Ishikawa (cell line): ENCODE measurements around the gene SLC31A2.

ENCODE experiments used
- CEBPB ChIP-seq: IDR thresholded peaks from 2 replicates; pipeline ENCODE4 v1.6.1; 2012
- CREB1 ChIP-seq: IDR thresholded peaks from 2 replicates; pipeline ENCODE4 v1.6.1; 2012; ENCODE audit warnings: low read depth
- EGR1 ChIP-seq: IDR thresholded peaks from 2 replicates; pipeline ENCODE4 v1.6.1; 2012
- EP300 ChIP-seq: IDR thresholded peaks from 2 replicates; pipeline ENCODE4 v1.6.1; 2012; ENCODE audit warnings: borderline replicate concordance
- FOXM1 ChIP-seq: IDR thresholded peaks from 2 replicates; pipeline ENCODE4 v1.6.1; 2012; ENCODE audit warnings: low read depth, borderline replicate concordance
- MAX ChIP-seq: IDR thresholded peaks from 2 replicates; pipeline ENCODE4 v1.6.1; 2012
- NFIC ChIP-seq: IDR thresholded peaks from 2 replicates; pipeline ENCODE4 v1.6.1; 2012
- RAD21 ChIP-seq: IDR thresholded peaks from 2 replicates; pipeline ENCODE4 v1.6.1; 2012; ENCODE audit warnings: low read depth
- REST ChIP-seq: IDR thresholded peaks from 2 replicates; pipeline ENCODE4 v1.6.1; 2012; ENCODE audit warnings: low read depth, mild to moderate bottlenecking
- TAF1 ChIP-seq: IDR thresholded peaks from 2 replicates; pipeline ENCODE4 v1.6.1; 2012; ENCODE audit warnings: low read depth, mild to moderate bottlenecking
- TCF12 ChIP-seq: IDR thresholded peaks from 2 replicates; pipeline ENCODE4 v1.6.1; 2012; ENCODE audit warnings: low read depth
- TEAD4 ChIP-seq: IDR thresholded peaks from 2 replicates; pipeline ENCODE4 v1.6.1; 2012
- USF1 ChIP-seq: IDR thresholded peaks from 2 replicates; pipeline ENCODE4 v1.6.1; 2012
- YY1 ChIP-seq: IDR thresholded peaks from 2 replicates; pipeline ENCODE4 v1.6.1; 2012; ENCODE audit warnings: low read depth
- ZBTB7A ChIP-seq: IDR thresholded peaks from 2 replicates; pipeline ENCODE4 v1.6.1; 2012; ENCODE audit warnings: low read depth

The SLC31A2 gene

GRCh38 chr9:113155911-113156588, 5.2 kb downstream of the SLC31A2 start:
- TF ChIP-seq MAX (no peak), USF1 (no peak), EGR1 (no peak), TEAD4 (no peak), FOXM1 (no peak), ZBTB7A (no peak), REST (no peak), TCF12 (no peak), NFIC (no peak), TAF1 (no peak)

GRCh38 chr9:113156880-113157279, 6.1 kb downstream of the SLC31A2 start:
- TF ChIP-seq RAD21 (no peak), TCF12 (no peak), TAF1 (no peak), TEAD4 (no peak), CEBPB (no peak), EP300 (no peak), FOXM1 (no peak), USF1 (no peak), ZBTB7A (no peak), EGR1 (no peak), NFIC (no peak), MAX (no peak), YY1 (no peak), REST (no peak), CREB1 (no peak)

GRCh38 chr9:113158446-113158845, 7.6 kb downstream of the SLC31A2 start:
- TF ChIP-seq CREB1 (no peak), MAX (no peak), NFIC (no peak), EP300 (no peak), ZBTB7A (no peak), FOXM1 (no peak), TEAD4 (no peak), TCF12 (no peak), RAD21 (no peak), USF1 (no peak), TAF1 (no peak), CEBPB (no peak), REST (no peak), YY1 (no peak), EGR1 (no peak)

GRCh38 chr9:113160571-113160970, 9.8 kb downstream of the SLC31A2 start:
- TF ChIP-seq YY1 (no peak), TEAD4 (no peak), NFIC (no peak), ZBTB7A (no peak), EP300 (no peak), USF1 (no peak), MAX (no peak), REST (no peak), CEBPB (no peak), TCF12 (no peak), RAD21 (no peak), CREB1 (no peak), EGR1 (no peak), TAF1 (no peak), FOXM1 (no peak)
